ENCODE measurements around the gene AGTPBP1. TPM values are rescaled to one million over a fixed set of nuclear protein-coding genes. Genes with fewer than 3 reads are reported as not detected.

AGTPBP1 gene
- total and polyA plus RNA-seq, 9 of the 15 experiments (the other 6 are each of a cell fraction or from before 2014, with no cell fraction given) = 1.4 to 7.9 (median 4.6) TPM

DNA sequence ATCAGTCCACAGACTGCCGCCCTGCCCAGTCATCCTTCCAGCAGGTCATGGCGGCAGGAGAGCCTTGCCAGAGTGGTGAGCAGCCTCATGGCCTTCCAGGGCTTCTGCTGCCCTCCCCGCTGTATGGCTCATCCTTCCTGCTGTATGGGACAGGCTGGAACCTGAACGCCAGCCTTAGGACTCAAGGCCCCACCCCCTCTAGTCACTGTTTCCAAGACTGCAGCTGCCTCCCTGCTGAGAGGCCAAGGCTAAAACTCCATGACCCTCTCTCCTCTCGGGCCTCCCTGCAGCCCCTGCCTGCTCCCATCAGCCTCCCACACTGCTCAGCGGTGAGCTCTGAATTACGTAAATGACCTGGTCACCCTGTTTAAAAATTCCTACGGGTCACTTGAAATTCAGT lies 227.5 kb downstream of the AGTPBP1 start:
- FAIRE-seq = no peak
- Histone ChIP-seq H2AFZ (ENCODE audit: low read depth, low read length) (no peak overlapping the region), H3K79me2 (ENCODE audit: control insufficient read depth, insufficient read depth, low read length) (no peaks in the 10 kb centered on the region), H3K9me3 (replicated peaks; ENCODE audit: control insufficient read depth, insufficient read depth, low read depth, low read length) (no peaks in the 10 kb centered on the region), H3K36me3 (ENCODE audit: control insufficient read depth, insufficient read depth, low read length) (no peaks in the 10 kb centered on the region), H3K4me1 (replicated peaks in 1 of 2; ENCODE audit: control insufficient read depth in 2 of 2, insufficient read depth in 2 of 2, low read length in 2 of 2) (no peaks in the 10 kb centered on the region), H3K9ac (ENCODE audit: insufficient read depth in 1 of 2, low read depth in 2 of 2, low read length in 2 of 2) (no peak overlapping the region), H3K27ac (ENCODE audit: extremely low read depth, low read depth, low read length) (no peak overlapping the region), H4K20me1 (replicated peaks; ENCODE audit: control insufficient read depth, insufficient read depth, low read length) (no peaks in the 10 kb centered on the region), H3K4me3 (no peak overlapping the region), H3K27me3 (ENCODE audit: control insufficient read depth in 2 of 2, insufficient read depth in 2 of 2, low read length in 2 of 2) (peaks cover 0 to 12% of the 10 kb centered on the region in 2 experiments; a peak in 2 of 5 replicates), H3K9me1 (ENCODE audit: control insufficient read depth, insufficient read depth, low read length) (no peaks in the 10 kb centered on the region), H3K4me2 (ENCODE audit: insufficient read depth, low read length) (no peak overlapping the region)
- WGBS (ENCODE audit: insufficient coverage, low coverage, missing lambda C conversion rate) = 3% methylated on average over 7 of the region's 8 CpGs
- in situ Hi-C loops (cut with MboI) = no loop called here
- POLR2A ChIA-PET = no interaction called here
- intact Hi-C loops (cut with micrococcal nuclease) = no loop called here
- DNase-seq (ENCODE audit: extremely low read depth in 1 of 4, low spot score in 3 of 4) = no peak
- CTCF ChIA-PET (ENCODE audit: low intra/inter-chr PET ratio) = no interaction called here
- TF ChIP-seq SMC3 (conservative IDR thresholded peaks at IDR 0.05; ENCODE audit: insufficient read depth, low read depth, low read length) = no peak
- TF ChIP-seq IRF2 (CRISPR knock-in tag; IDR thresholded peaks at IDR 0.05) = no peak
- no peak for TF ChIP-seq HNRNPLL (IDR thresholded peaks at IDR 0.05; ENCODE audit: low read depth, low read length, poor library complexity, severe bottlenecking)
- no peak for TF ChIP-seq FOXK2 (conservative IDR thresholded peaks at IDR 0.05 in 1 of 2, IDR thresholded peaks at IDR 0.05 in 1 of 2; ENCODE audit: low read depth in 2 of 2)
- TF ChIP-seq ZNF212 (CRISPR knock-in tag; IDR thresholded peaks at IDR 0.05) = no peak
- TF ChIP-seq, protein P1, sequence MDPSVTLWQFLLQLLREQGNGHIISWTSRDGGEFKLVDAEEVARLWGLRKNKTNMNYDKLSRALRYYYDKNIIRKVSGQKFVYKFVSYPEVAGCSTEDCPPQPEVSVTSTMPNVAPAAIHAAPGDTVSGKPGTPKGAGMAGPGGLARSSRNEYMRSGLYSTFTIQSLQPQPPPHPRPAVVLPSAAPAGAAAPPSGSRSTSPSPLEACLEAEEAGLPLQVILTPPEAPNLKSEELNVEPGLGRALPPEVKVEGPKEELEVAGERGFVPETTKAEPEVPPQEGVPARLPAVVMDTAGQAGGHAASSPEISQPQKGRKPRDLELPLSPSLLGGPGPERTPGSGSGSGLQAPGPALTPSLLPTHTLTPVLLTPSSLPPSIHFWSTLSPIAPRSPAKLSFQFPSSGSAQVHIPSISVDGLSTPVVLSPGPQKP (CRISPR knock-in tag; IDR thresholded peaks at IDR 0.05) = no peak
- no peak for TF ChIP-seq HMG20B (CRISPR knock-in tag; IDR thresholded peaks at IDR 0.05)
- TF ChIP-seq, protein P2, sequence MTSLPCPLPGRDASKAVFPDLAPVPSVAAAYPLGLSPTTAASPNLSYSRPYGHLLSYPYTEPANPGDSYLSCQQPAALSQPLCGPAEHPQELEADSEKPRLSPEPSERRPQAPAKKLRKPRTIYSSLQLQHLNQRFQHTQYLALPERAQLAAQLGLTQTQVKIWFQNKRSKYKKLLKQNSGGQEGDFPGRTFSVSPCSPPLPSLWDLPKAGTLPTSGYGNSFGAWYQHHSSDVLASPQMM (CRISPR knock-in tag; IDR thresholded peaks at IDR 0.05) = no peak
- no peak for TF ChIP-seq ETV5 (CRISPR knock-in tag; IDR thresholded peaks at IDR 0.05; ENCODE audit: low read depth)
- TF ChIP-seq RBBP5 (IDR thresholded peaks at IDR 0.05; ENCODE audit: borderline replicate concordance, insufficient read depth, low read length, poor library complexity, severe bottlenecking) = no peak
- TF ChIP-seq ZNF764 (CRISPR knock-in tag; IDR thresholded peaks at IDR 0.05; ENCODE audit: low read depth) = no peak
- ATAC-seq = no peak
- no TSS peak for BruUV-seq (replicated peaks)

Data from K562 (cell line).